Neutrophil (primary cell): Measurements from ENCODE around the gene TUG1.
A peak's percentile ranks its signal among the peaks of the same experiment; 100 is the strongest.

Experiments used
- H3K27ac ChIP-seq: fragments of 200-600 bp; sonication (generic); 2 replicates; pipeline ENCODE4 v1.5.1; 2016; ENCODE audit warnings: mild to moderate bottlenecking, moderate library complexity
- H3K27me3 ChIP-seq: fragments of 200-600 bp; sonication (generic); 2 replicates; pipeline ENCODE4 v1.6.0; 2016; ENCODE audit warnings: mild to moderate bottlenecking
- H3K36me3 ChIP-seq: fragments of 200-600 bp; sonication (generic); 2 replicates; pipeline ENCODE4 v1.5.1; 2017
- H3K4me1 ChIP-seq, 2 experiments: fragments of 200-600 bp in 1 of 2; sonication (generic) in 1 of 2; 1 replicate in 1 of 2; 2 replicates in 1 of 2; pipeline versions ENCODE4 v1.5.1 to v1.6.1; 2013 to 2016; ENCODE audit warnings: low read depth in 1 of 2, low read length in 1 of 2, mild to moderate bottlenecking in 1 of 2, moderate library complexity in 1 of 2; ENCODE audit not compliant: control insufficient read depth in 1 of 2, insufficient read depth in 1 of 2
- H3K4me3 ChIP-seq, 2 experiments: fragments of 200-600 bp in 1 of 2; sonication (generic) in 1 of 2; 1 replicate in 1 of 2; 2 replicates in 1 of 2; pipeline ENCODE4 v1.5.1; 2013 to 2016; ENCODE audit warnings: low read depth in 1 of 2, low read length in 1 of 2, mild to moderate bottlenecking in 1 of 2, moderate library complexity in 1 of 2
- H3K9me3 ChIP-seq: fragments of 200-600 bp; sonication (generic); 2 replicates; pipeline ENCODE4 v1.5.1; 2016
- TF ChIP-seq, protein P1 (sequence below): fragments of 200-600 bp; sonication (generic); IDR thresholded peaks from 2 replicates; pipeline ENCODE4 v1.5.1; 2016; ENCODE audit warnings: antibody characterized with exemption

TUG1 gene

DNA sequence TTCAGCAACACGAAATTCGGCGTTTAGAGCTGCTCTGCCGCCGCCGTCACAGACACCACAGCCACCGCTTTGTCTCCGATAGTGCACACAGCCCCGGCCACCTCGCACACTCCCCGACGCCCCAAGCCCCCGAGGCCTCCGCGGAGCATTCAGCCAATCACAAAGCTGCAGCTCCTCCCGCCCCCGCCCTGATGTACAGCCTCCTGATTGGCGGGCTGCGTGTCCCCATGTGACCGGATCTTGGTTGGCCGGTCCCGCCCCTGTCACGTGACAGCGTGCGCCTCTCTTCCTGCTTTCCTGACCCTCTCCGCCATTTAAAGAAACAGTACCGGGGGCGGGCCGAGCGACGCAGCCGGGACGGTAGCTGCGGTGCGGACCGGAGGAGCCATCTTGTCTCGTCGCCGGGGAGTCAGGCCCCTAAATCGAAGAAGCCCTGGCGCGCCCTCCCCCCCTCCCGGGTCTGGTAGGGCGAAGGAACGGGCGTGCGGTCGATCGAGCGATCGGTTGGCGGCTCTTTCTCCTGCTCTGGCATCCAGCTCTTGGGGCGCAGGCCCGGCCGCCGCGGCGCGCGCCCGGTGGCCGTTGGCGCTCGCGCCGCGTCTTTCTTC is at the start of gene TUG1:
Gene TUG1 (plus strand): TSS at position 342 of the 608 bp plus-strand sequence.
- Histone ChIP-seq H3K27ac (peak within 1 kb of the TSS; percentile 97), H3K9me3 (no peaks in the 10 kb centered on the region), H3K4me3 (peak within 1 kb of the TSS; percentile 68 to 80), H3K4me1 (peaks cover 34 to 35% of the 10 kb centered on the region in 2 experiments), H3K36me3 (peaks cover 26% of the 10 kb centered on the region), H3K27me3 (no peaks in the 10 kb centered on the region)
- TF ChIP-seq, protein P1, sequence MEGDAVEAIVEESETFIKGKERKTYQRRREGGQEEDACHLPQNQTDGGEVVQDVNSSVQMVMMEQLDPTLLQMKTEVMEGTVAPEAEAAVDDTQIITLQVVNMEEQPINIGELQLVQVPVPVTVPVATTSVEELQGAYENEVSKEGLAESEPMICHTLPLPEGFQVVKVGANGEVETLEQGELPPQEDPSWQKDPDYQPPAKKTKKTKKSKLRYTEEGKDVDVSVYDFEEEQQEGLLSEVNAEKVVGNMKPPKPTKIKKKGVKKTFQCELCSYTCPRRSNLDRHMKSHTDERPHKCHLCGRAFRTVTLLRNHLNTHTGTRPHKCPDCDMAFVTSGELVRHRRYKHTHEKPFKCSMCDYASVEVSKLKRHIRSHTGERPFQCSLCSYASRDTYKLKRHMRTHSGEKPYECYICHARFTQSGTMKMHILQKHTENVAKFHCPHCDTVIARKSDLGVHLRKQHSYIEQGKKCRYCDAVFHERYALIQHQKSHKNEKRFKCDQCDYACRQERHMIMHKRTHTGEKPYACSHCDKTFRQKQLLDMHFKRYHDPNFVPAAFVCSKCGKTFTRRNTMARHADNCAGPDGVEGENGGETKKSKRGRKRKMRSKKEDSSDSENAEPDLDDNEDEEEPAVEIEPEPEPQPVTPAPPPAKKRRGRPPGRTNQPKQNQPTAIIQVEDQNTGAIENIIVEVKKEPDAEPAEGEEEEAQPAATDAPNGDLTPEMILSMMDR = peak; percentile 21

DNA sequence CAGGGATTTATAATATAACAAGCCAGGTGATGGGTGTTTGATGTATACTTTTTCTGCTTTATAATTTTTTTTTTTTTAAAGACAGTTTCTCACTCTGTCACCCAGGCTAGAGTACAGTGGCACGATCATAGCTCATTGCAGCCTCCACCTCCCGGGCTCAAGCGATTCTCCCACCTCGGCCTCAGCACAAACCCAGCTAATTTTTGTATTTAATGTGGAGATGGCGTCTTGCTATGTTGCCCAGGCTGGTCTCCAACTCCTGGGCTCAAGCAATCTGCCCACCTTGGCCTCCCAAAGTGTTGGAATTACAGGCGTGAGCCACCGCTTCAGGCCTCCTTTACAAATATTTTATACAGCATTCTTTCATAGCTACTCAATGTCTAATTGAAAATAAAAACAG is 49.1 kb upstream of the TUG1 start:
- H3K36me3 ChIP-seq = no peaks in the 10 kb centered on the region
- no peak overlapping the region for H3K4me3 ChIP-seq
- TF ChIP-seq, protein P1 = no peak
- H3K4me1 ChIP-seq = peaks cover 0 to 12% of the 10 kb centered on the region in 2 experiments
- no peak overlapping the region for H3K27ac ChIP-seq
- H3K27me3 ChIP-seq = peaks cover 15% of the 10 kb centered on the region
- no peaks in the 10 kb centered on the region for H3K9me3 ChIP-seq

DNA sequence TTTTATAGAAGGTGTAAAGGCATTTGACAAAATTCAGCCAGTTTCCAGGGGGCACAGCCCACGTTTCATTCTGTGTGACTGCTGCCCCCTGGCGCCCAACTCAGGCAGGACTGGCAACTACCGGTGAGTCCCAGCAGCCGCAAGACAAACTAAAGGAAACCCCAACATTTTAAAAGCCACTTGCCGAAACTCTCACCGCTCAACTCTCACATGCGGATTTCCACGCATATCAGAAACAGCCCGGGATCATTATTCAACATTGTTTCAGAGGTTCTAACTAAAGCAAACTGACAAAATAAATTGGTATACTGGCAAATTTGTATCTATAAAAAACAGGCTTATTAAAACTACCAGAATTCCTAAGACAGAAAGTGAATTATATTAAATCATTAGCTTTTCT is 48.7 kb upstream of the TUG1 start:
- Histone ChIP-seq H3K27me3 (peaks cover 15% of the 10 kb centered on the region), H3K4me1 (peaks cover 0 to 12% of the 10 kb centered on the region in 2 experiments), H3K9me3 (no peaks in the 10 kb centered on the region), H3K27ac (no peak overlapping the region), H3K36me3 (no peaks in the 10 kb centered on the region), H3K4me3 (no peak overlapping the region)
- TF ChIP-seq, protein P1 = peak; percentile 80

DNA sequence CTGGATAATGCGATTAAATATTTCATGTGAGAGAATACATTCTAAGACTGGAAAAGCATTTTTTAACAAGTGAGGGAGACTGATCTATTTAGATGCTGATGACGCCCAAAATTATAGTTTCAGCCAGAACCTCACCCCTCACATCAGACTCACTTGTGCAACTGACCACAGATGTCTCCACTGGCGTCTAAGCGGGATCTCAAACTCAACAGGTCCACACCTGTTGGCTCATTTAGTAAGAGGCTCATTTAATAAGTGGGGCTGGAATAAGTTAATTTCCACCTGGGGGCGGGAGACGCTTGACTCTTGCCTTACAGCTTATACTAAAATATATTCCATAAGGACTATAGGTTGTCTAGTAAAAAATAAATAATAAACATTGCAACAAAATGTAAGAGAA is 48.0 kb upstream of the TUG1 start:
- Histone ChIP-seq H3K4me1 (peaks cover 0 to 12% of the 10 kb centered on the region in 2 experiments), H3K36me3 (peaks cover 4% of the 10 kb centered on the region), H3K27me3 (peaks cover 15% of the 10 kb centered on the region), H3K9me3 (no peaks in the 10 kb centered on the region), H3K4me3 (peak overlapping the region; percentile 55 to 59), H3K27ac (no peak overlapping the region)
- TF ChIP-seq, protein P1 = no peak

DNA sequence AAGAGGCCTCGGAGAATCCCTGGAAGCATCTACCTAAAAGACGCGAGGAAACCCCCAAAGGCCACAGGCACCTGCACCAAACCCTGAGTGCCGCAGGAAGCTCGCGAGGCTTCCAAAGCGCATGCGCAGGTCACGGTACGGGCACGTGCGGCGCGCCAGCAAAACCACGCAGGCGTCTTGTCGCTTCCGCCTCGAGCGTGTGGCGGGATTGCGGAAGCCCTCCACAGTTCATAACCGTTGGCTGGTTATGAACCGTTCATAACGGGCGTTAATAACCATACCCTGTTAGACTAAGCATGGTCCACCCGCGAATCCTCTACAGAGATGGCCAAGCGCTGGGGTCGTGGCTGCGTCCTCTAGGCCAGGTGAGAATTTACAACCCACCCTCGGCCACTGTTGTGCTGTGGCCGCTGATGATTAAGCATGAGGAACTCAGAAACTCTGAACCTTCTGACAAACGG is 46.9 kb upstream of the TUG1 start:
- Histone ChIP-seq H3K4me3 (peak overlapping the region; percentile 55 to 59), H3K36me3 (peaks cover 13% of the 10 kb centered on the region), H3K9me3 (no peaks in the 10 kb centered on the region), H3K27ac (no peak overlapping the region), H3K27me3 (peaks cover 15% of the 10 kb centered on the region), H3K4me1 (peaks cover 0 to 12% of the 10 kb centered on the region in 2 experiments)
- TF ChIP-seq, protein P1 = no peak
